GM12891 (cell line): Measurements from ENCODE around the gene FHL3.
"Not testable (repeated sequence)": the region's sequence is repeated elsewhere in the genome, so short reads cannot be mapped to it uniquely, and the experiment has no call there.

Experiments used
- DNase-seq: peaks from one replicate; pipeline ENCODE4 v3.0.0; 2011; ENCODE audit warnings: low spot score; ENCODE audit not compliant: insufficient read length
- FAIRE-seq: peaks from 2 replicates; lab custom pipeline; 2011; peaks lifted over from hg19 to GRCh38; lab: Jason Lieb, UNC
- PAX5 ChIP-seq: IDR thresholded peaks from 2 replicates; pipeline ENCODE4 v1.6.1; 2011; ENCODE audit warnings: low read length, moderate library complexity, mild to moderate bottlenecking; ENCODE audit not compliant: insufficient read depth, severe bottlenecking
- POLR2A ChIP-seq: IDR thresholded peaks from 2 replicates; pipeline ENCODE4 v1.6.1; 2011; ENCODE audit warnings: low read depth, low read length, control low read depth
- POLR2AphosphoS5 ChIP-seq: IDR thresholded peaks from 2 replicates; pipeline ENCODE4 v1.6.1; 2011; ENCODE audit warnings: low read depth, low read length, control low read depth
- POU2F2 ChIP-seq: IDR thresholded peaks from 2 replicates; pipeline ENCODE4 v1.6.1; 2011; ENCODE audit warnings: low read depth, mild to moderate bottlenecking, control low read depth, low read length, moderate library complexity
- SPI1 ChIP-seq: IDR thresholded peaks from 2 replicates; pipeline ENCODE4 v1.6.1; 2011; ENCODE audit warnings: low read depth, low read length, control low read depth
- TAF1 ChIP-seq: IDR thresholded peaks from 2 replicates; pipeline ENCODE4 v1.6.1; 2011; ENCODE audit warnings: low read depth, low read length, control low read depth

The FHL3 gene

DNA sequence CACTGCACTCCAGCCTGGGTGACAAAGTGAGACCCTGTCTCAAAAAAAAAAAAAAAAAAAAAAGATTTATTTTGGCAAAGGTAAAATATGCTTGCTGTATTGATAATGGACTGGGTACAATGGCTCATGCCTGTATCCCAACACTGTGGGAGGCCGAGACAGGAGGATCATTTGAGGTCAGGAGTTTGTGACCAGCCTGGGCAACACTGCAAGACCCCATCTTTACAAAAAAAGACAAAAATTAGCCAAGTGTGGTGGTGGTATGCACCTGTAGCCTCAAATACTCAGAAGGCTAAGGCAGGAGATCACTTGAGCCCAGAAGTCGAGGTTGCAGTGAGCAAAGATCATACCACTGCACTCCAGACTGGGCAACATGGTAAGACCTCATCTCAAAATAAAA, 21.8 kb downstream of the FHL3 start:
- FAIRE-seq (no peak), DNase-seq (no peak)
- TF ChIP-seq PAX5 (no peak), SPI1 (no peak), POLR2AphosphoS5 (no peak), TAF1 (no peak), POLR2A (no peak)

DNA sequence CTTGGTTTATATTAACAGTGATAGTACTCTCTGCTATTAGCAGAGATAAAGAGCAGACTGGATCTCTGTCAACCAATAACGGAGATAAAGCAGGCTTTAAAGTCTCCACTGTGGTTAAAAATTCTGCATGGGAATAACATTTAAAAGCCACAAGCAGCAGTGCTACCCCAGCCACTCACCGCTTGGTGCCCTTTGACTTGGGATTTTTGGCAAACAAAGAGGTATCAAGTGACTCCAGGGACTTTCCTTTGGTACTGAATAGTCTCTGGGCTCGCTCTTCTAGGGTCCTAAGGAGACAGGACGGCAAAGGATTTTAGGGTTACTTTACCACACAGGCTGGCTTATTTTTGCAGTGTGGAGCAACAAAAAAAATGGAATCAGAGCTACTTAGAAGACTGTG, 26.8 kb downstream of the FHL3 start:
- TF ChIP-seq PAX5, result no peak
- TF ChIP-seq SPI1, result no peak
- no peak for TF ChIP-seq POLR2A
- no peak for TF ChIP-seq POU2F2
- no peak for DNase-seq
- no peak for FAIRE-seq

DNA sequence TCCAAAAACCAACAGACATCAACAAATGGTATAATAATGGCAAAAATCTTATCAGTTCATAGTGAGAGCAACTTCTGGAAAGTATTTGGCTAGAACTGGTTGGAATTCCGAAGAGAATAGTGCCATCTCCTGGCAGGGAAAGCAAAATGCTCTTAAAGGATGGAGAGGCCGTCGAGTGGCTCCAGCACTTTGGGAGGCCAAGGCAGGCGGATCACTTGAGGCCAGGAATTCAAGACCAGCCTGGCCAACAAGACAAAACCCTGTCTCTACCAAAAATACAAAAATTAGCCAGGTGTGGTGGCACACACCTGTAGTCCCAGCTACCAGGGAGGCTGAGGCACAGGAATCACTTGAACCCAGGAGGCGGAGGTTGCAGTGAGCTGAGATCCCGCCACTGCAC, 30.2 kb downstream of the FHL3 start:
- not testable (repeated sequence) for DNase-seq

DNA sequence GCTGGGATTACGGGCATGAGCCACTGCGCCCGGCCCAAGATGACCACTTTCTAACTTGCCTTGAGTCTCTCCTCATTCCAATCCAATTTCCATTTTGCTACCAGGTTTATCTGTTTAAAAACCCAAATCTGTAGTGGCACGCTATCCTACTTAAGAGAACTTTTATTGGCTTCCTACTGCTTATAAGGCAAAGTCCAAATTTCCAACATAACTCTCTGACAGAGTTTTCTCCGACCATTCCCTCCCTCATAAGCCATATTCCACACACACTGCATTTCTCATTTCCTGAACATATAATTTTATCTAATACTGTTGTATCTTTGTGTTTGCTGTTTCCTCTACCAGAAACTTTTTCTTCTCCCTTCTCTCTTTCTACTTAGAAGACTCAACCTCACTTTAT, 30.7 kb downstream of the FHL3 start:
- DNase-seq, result no peak
- FAIRE-seq, result no peak
- no peak for TF ChIP-seq PAX5
- no peak for TF ChIP-seq TAF1
- no peak for TF ChIP-seq SPI1
- TF ChIP-seq POLR2AphosphoS5, result no peak
- TF ChIP-seq POU2F2, result no peak
- no peak for TF ChIP-seq POLR2A

More for the DNA sequence above, 30.2 kb downstream of the FHL3 start:
- FAIRE-seq, result not testable (repeated sequence)

DNA sequence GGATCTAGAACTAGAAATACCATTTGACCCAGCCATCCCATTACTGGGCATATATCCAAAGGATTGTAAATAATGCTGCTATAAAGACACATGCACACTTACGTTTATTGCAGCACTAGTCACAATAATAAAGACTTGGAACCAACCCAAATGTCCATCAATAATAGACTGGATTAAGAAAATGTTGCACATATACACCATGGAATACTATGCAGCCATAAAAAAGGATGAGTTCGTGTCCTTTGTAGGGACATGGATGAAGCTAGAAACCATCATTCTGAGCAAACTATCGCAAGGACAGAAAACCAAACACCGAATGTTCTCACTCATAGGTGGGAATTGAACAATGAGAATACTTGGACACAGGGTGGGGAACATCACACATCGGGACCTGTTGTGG, 31.6 kb downstream of the FHL3 start:
- DNase-seq, FAIRE-seq: not testable (repeated sequence)

DNA sequence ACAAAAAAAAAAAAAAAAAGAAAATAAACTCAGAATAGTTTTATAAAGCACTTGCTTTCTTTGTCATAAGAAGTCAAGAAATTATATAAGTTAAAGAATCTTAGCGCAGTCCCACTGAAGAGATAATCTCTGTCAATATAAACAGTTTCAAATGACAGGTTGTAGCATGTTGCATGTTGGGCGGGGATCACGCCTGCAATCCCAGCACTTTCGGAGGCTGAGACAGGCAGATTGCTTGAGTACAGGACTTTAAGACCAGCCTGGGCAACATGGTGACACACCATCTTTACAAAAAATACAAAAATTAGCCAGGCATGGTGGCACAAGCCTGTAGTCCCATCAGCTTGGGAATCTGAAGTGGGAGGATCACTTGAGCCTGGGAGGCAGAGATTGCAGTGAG, 40.0 kb downstream of the FHL3 start:
- FAIRE-seq, result no peak
- DNase-seq, result no peak
- no peak for TF ChIP-seq POLR2A
- TF ChIP-seq SPI1, result no peak

DNA sequence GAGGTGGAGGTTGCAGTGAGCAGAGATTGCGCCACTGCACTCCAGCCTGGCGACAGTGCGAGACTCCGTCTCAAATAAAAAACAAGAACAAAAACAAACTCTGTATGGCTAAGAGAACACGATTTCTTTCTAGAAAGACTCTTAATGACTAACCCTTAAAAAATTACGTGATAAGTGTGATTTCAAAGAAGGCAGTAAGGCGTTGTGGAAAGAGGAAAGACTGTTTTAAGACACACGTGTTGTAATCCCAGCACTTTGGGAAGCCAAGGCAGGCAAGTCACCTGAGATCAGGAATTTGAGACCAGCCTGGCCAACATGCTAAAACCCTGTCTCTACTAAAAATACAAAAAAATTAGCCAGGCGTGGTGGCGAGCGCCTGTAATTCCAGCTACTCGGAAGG, 41.2 kb downstream of the FHL3 start:
- FAIRE-seq, DNase-seq: not testable (repeated sequence)

DNA sequence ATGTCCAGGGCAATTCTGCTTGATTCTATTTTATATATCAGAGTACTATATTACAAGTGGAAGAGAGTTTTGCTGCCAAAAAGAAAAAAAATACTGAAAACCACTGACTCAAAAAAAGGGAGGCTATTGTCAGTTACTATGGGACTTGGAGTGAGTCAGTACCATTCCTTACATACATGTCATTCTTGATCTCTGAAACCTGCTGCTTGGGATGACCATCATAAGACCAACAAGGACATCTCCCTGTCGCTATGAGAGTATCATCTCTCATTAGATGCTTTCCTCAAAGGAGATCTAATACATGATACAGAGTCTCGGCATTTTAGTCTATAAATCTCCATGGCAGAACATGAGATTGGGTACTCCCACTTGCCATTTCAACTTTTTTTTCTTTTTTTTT, 46.6 kb downstream of the FHL3 start:
- FAIRE-seq, result no peak
- no peak for TF ChIP-seq POLR2AphosphoS5
- no peak for DNase-seq

DNA sequence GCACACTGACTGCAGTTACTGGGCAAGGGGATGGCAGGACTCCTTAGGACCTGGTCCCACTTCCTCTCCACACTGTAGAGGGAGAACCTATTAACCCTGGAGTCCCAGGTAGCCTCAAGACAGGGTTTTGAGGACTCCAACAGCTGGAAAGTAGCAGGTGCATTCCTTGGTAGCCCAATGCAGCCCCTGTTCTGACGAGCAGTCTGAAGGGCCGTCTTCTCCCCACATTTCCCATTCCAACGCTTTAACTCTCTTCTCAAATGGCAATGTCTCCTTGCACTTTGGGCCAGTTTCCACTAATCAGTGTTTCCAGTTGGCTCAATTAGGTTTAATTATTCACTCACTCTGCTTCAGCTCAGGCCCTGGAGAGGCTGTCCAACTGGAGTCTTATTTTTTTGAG, 49.6 kb downstream of the FHL3 start:
- no peak for DNase-seq
- TF ChIP-seq TAF1, result no peak
- no peak; the same call in 1 of the 2 replicates for TF ChIP-seq SPI1
- no peak for TF ChIP-seq POLR2A
- no peak for TF ChIP-seq POU2F2
- no peak for TF ChIP-seq PAX5
- FAIRE-seq, result no peak

DNA sequence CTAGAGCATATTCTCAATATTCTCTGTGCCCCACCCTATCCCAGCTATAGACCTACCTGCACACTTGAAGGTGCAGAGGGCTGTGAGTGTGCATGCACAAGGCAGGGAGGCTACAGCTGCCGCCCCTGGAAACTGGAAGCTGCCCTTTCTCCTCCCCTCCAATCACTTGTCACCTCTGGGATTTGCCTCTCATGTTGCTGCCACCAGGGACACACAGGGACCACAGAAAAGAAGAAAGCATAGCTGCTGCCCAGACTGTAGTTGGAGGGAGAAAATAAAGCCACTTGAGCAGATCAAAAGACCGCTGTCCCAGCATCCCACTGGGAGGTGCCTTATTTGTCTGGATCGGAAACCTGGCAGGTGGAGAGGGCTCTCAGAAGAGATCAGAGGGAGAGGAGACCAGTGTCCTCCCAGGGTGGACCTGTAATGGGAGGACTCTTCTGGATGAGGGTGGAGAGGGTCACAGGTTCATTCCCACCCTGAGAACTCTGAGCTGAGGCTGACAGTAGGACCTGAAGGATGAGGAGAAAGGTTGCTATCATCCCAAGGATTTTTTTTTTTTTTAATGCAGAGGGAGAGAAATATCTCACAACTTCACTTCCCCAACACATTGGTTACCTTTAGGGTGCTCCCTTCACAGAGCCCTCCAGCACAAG, 50.9 kb downstream of the FHL3 start:
- FAIRE-seq, result no peak
- TF ChIP-seq PAX5 (no peak), SPI1 (no peak), POU2F2 (no peak), POLR2AphosphoS5 (no peak), TAF1 (no peak), POLR2A (no peak)
- no peak for DNase-seq

DNA sequence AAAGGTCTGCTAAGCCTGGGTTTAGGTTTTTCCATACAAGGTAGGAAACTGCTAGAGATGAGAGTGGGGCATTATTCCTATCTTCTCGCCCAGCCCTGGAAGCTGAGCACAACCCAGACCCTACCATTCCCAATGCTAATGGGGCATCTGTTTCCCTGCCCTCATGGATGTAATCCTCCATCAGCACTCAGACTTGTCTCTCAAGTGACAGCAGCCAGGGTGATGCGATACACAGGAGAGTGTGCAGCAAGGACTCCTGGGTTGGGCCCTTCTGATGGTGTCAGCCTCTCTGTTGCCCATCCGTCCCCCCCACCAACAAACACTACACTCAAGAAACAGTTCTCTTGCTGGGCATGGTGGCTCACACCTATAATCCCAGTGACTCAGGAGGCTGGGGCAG, 52.6 kb downstream of the FHL3 start:
- FAIRE-seq (peak; percentile 35), DNase-seq (no peak)
- TF ChIP-seq POLR2A (no peak), SPI1 (no peak), TAF1 (no peak), PAX5 (no peak), POU2F2 (no peak), POLR2AphosphoS5 (no peak)
